ENCODE data around the gene FNDC1. TPM values are rescaled to one million over a fixed set of nuclear protein-coding genes. Genes with fewer than 3 reads are reported as not detected.
A peak's percentile ranks its signal among the peaks of the same experiment; 100 is the strongest.

Gene FNDC1
- total and polyA plus RNA-seq, 2 donors (not counting 1 experiment from before 2014, with no cell fraction given): under 0.01 to 0.03 TPM

- no peak overlapping the region for H3K4me2 ChIP-seq (ENCODE audit: extremely low read depth, insufficient read depth, low read length)
- no peaks in the 10 kb centered on the region for H3K4me1 ChIP-seq (ENCODE audit: control insufficient read depth, extremely low read depth, insufficient read depth, low read length)
These were observed 25.2 kb downstream of the FNDC1 start for GRCh38 chr6:159194421-159194820.

GRCh38 chr6:159196430-159196975 lies 27.3 kb downstream of the FNDC1 start:
- Histone ChIP-seq H3K27me3 (ENCODE audit: control insufficient read depth, insufficient read depth, low read length) (no peaks in the 10 kb centered on the region), H3K79me2 (ENCODE audit: control insufficient read depth, insufficient read depth, low read length) (no peaks in the 10 kb centered on the region), H3K9ac (ENCODE audit: insufficient read depth, low read length) (no peak overlapping the region), H2AFZ (ENCODE audit: low read length) (no peak overlapping the region), H3K27ac (ENCODE audit: insufficient read depth, low read length) (no peak overlapping the region), H3K4me1 (ENCODE audit: control insufficient read depth, extremely low read depth, insufficient read depth, low read length) (no peaks in the 10 kb centered on the region), H3K4me2 (ENCODE audit: extremely low read depth, insufficient read depth, low read length) (no peak overlapping the region), H3K9me3 (ENCODE audit: control insufficient read depth, insufficient read depth, low read depth, low read length) (no peaks in the 10 kb centered on the region), H3K36me3 (ENCODE audit: control insufficient read depth, insufficient read depth, low read length) (no peaks in the 10 kb centered on the region), H4K20me1 (ENCODE audit: control insufficient read depth, extremely low read depth, insufficient read depth, low read length) (no peaks in the 10 kb centered on the region), H3K4me3 (replicated peaks in 1 of 4; ENCODE audit: control extremely low read depth in 1 of 4, insufficient read depth in 1 of 4, low read depth in 3 of 4, low read length in 4 of 4) (no peak overlapping the region)
- TF ChIP-seq EZH2 (IDR thresholded peaks at IDR 0.05; ENCODE audit: low read length, missing control alignments) (no peak), CTCF (conservative IDR thresholded peaks at IDR 0.05 in 1 of 2, IDR thresholded peaks at IDR 0.05 in 1 of 2; ENCODE audit: low read depth in 1 of 2, low read length in 2 of 2) (no peak)
- DNase-seq (ENCODE audit: low read depth in 2 of 2): no peak

More at GRCh38 chr6:159194421-159194820, 25.2 kb downstream of the FNDC1 start:
- Histone ChIP-seq H3K79me2 (ENCODE audit: control insufficient read depth, insufficient read depth, low read length) (no peaks in the 10 kb centered on the region), H3K9me3 (ENCODE audit: control insufficient read depth, insufficient read depth, low read depth, low read length) (no peaks in the 10 kb centered on the region), H3K4me3 (replicated peaks in 1 of 4; ENCODE audit: control extremely low read depth in 1 of 4, insufficient read depth in 1 of 4, low read depth in 3 of 4, low read length in 4 of 4) (no peak overlapping the region), H3K9ac (ENCODE audit: insufficient read depth, low read length) (no peak overlapping the region), H4K20me1 (ENCODE audit: control insufficient read depth, extremely low read depth, insufficient read depth, low read length) (no peaks in the 10 kb centered on the region), H3K27ac (ENCODE audit: insufficient read depth, low read length) (no peak overlapping the region), H3K27me3 (ENCODE audit: control insufficient read depth, insufficient read depth, low read length) (no peaks in the 10 kb centered on the region), H2AFZ (ENCODE audit: low read length) (no peak overlapping the region), H3K36me3 (ENCODE audit: control insufficient read depth, insufficient read depth, low read length) (no peaks in the 10 kb centered on the region)
- no peak for TF ChIP-seq CTCF (conservative IDR thresholded peaks at IDR 0.05 in 1 of 2, IDR thresholded peaks at IDR 0.05 in 1 of 2; ENCODE audit: low read depth in 1 of 2, low read length in 2 of 2)
- no peak for TF ChIP-seq EZH2 (IDR thresholded peaks at IDR 0.05; ENCODE audit: low read length, missing control alignments)
- DNase-seq (ENCODE audit: low read depth in 2 of 2): peak in 1 of 2 donors; percentile 17

GRCh38 chr6:159197251-159197650 lies 28.1 kb downstream of the FNDC1 start:
- Histone ChIP-seq H3K27ac (ENCODE audit: insufficient read depth, low read length) (no peak overlapping the region), H3K9me3 (ENCODE audit: control insufficient read depth, insufficient read depth, low read depth, low read length) (no peaks in the 10 kb centered on the region), H3K9ac (ENCODE audit: insufficient read depth, low read length) (no peak overlapping the region), H3K27me3 (ENCODE audit: control insufficient read depth, insufficient read depth, low read length) (no peaks in the 10 kb centered on the region), H3K79me2 (ENCODE audit: control insufficient read depth, insufficient read depth, low read length) (no peaks in the 10 kb centered on the region), H3K36me3 (ENCODE audit: control insufficient read depth, insufficient read depth, low read length) (no peaks in the 10 kb centered on the region), H2AFZ (ENCODE audit: low read length) (no peak overlapping the region), H4K20me1 (ENCODE audit: control insufficient read depth, extremely low read depth, insufficient read depth, low read length) (no peaks in the 10 kb centered on the region), H3K4me2 (ENCODE audit: extremely low read depth, insufficient read depth, low read length) (no peak overlapping the region), H3K4me3 (replicated peaks in 1 of 4; ENCODE audit: control extremely low read depth in 1 of 4, insufficient read depth in 1 of 4, low read depth in 3 of 4, low read length in 4 of 4) (no peak overlapping the region), H3K4me1 (ENCODE audit: control insufficient read depth, extremely low read depth, insufficient read depth, low read length) (no peaks in the 10 kb centered on the region)
- DNase-seq (ENCODE audit: low read depth in 2 of 2): no peak
- TF ChIP-seq CTCF (conservative IDR thresholded peaks at IDR 0.05 in 1 of 2, IDR thresholded peaks at IDR 0.05 in 1 of 2; ENCODE audit: low read depth in 1 of 2, low read length in 2 of 2) (no peak), EZH2 (IDR thresholded peaks at IDR 0.05; ENCODE audit: low read length, missing control alignments) (no peak)
